Thyroid gland (tissue), 4 donors: ENCODE data around the gene STAG3.
"Not testable (repeated sequence)": the region's sequence is repeated elsewhere in the genome, so short reads cannot be mapped to it uniquely, and the experiment has no call there.

ENCODE experiments used
- POLR2A ChIP-seq, 2 donors: fragments of 450-650 bp; IDR thresholded peaks; one replicate each; pipeline ENCODE4 v1.6.1; 2017; ENCODE audit warnings: antibody characterized with exemption in 2 of 2, mild to moderate bottlenecking in 2 of 2, moderate library complexity in 1 of 2
- TF ChIP-seq, protein P1 (sequence below), 6 experiments: fragments of 200-600 bp in 3 of 6; fragments of 450-650 bp in 3 of 6; sonication (generic) in 3 of 6; IDR thresholded peaks; one replicate each; pipeline ENCODE4 v1.5.1; 2016 to 2019; ENCODE audit warnings: antibody characterized with exemption in 6 of 6, mild to moderate bottlenecking in 2 of 6, inconsistent platforms in 1 of 6, moderate library complexity in 1 of 6

DNA sequence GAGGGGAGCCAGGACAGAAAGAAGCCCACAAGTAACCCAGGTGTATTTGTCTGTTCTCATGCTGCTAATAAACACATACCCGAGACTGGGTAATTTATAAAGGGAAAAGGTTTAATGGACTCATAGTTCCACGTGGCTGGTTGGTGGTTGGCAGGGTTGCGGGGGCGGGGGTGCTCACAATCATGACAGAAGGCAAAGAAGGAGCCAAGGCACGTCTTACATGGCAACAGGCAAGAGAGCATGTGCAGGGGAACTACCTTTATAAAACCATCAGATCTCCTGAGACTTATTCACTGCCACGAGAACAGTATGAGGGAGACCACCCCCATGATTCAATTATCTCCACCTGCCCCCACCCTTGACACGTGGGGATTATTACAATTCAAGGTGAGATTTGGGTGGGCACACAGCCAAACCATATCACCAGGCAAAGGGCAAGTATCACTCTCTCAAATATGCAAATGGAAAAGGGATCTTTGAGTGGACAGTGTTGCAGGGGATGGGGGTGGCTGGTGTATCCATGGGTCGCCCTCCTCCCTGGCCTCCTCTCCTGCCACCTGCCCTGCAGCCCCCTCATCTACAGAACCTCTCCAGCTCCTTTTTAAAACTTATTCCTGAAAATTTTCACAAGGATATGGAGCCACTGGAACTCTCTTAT lies 57.1 kb downstream of the STAG3 start:
- TF ChIP-seq, protein P1, sequence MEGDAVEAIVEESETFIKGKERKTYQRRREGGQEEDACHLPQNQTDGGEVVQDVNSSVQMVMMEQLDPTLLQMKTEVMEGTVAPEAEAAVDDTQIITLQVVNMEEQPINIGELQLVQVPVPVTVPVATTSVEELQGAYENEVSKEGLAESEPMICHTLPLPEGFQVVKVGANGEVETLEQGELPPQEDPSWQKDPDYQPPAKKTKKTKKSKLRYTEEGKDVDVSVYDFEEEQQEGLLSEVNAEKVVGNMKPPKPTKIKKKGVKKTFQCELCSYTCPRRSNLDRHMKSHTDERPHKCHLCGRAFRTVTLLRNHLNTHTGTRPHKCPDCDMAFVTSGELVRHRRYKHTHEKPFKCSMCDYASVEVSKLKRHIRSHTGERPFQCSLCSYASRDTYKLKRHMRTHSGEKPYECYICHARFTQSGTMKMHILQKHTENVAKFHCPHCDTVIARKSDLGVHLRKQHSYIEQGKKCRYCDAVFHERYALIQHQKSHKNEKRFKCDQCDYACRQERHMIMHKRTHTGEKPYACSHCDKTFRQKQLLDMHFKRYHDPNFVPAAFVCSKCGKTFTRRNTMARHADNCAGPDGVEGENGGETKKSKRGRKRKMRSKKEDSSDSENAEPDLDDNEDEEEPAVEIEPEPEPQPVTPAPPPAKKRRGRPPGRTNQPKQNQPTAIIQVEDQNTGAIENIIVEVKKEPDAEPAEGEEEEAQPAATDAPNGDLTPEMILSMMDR (IDR thresholded peaks at IDR 0.05) = not testable (repeated sequence)
- TF ChIP-seq POLR2A (IDR thresholded peaks at IDR 0.05) = not testable (repeated sequence)
